Measurements from ENCODE around the gene PLCB1.

PLCB1 gene

GRCh38 chr20:8229090-8229489 lies 97.0 kb downstream of the PLCB1 start:
- Histone ChIP-seq H3K27ac (ENCODE audit: low read length) (no peak overlapping the region), H3K9ac (ENCODE audit: low read depth, low read length) (no peak overlapping the region), H3K27me3 (ENCODE audit: insufficient read depth, low read length, poor library complexity) (no peaks in the 10 kb centered on the region), H3K4me2 (ENCODE audit: insufficient read depth, low read length) (no peak overlapping the region), H3K9me3 (ENCODE audit: insufficient read depth, low read length, severe bottlenecking) (no peaks in the 10 kb centered on the region), H3K4me1 (ENCODE audit: insufficient read depth, low read length) (no peaks in the 10 kb centered on the region), H4K20me1 (ENCODE audit: insufficient read depth, low read length) (peaks cover 25% of the 10 kb centered on the region; the same call in 1 of the 2 replicates), H3K36me3 (ENCODE audit: insufficient read depth, low read length) (no peaks in the 10 kb centered on the region), H3K4me3 (ENCODE audit: low read depth in 1 of 2, low read length in 2 of 2) (no peak overlapping the region), H3K79me2 (ENCODE audit: insufficient read depth, low read length) (peaks cover 73% of the 10 kb centered on the region), H2AFZ (ENCODE audit: low read depth, low read length) (no peak overlapping the region)
- no peak for DNase-seq
- ATAC-seq (ENCODE audit: insufficient read depth, low read depth): no peak
- TF ChIP-seq CTCF (IDR thresholded peaks at IDR 0.05; ENCODE audit: borderline replicate concordance, extremely low read depth, low read length, poor library complexity, severe bottlenecking) (no peak), EZH2 (IDR thresholded peaks at IDR 0.05; ENCODE audit: borderline replicate concordance, low read depth, low read length, severe bottlenecking) (no peak)

- H3K4me1 ChIP-seq (ENCODE audit: insufficient read depth, low read length): no peaks in the 10 kb centered on the region
- H3K9me3 ChIP-seq (ENCODE audit: insufficient read depth, low read length, severe bottlenecking): no peaks in the 10 kb centered on the region
- TF ChIP-seq CTCF (IDR thresholded peaks at IDR 0.05; ENCODE audit: borderline replicate concordance, extremely low read depth, low read length, poor library complexity, severe bottlenecking): no peak
- TF ChIP-seq EZH2 (IDR thresholded peaks at IDR 0.05; ENCODE audit: borderline replicate concordance, low read depth, low read length, severe bottlenecking): no peak
- no peak overlapping the region for H3K4me2 ChIP-seq (ENCODE audit: insufficient read depth, low read length)
- no peaks in the 10 kb centered on the region for H3K36me3 ChIP-seq (ENCODE audit: insufficient read depth, low read length)
- H2AFZ ChIP-seq (ENCODE audit: low read depth, low read length): no peak overlapping the region
- no peak overlapping the region for H3K4me3 ChIP-seq (ENCODE audit: low read depth in 1 of 2, low read length in 2 of 2)
- peaks cover 25% of the 10 kb centered on the region; the same call in 1 of the 2 replicates for H4K20me1 ChIP-seq (ENCODE audit: insufficient read depth, low read length)
- ATAC-seq (ENCODE audit: insufficient read depth, low read depth) (no peak), DNase-seq (no peak)
- H3K27ac ChIP-seq (ENCODE audit: low read length): no peak overlapping the region
- peaks cover 73% of the 10 kb centered on the region for H3K79me2 ChIP-seq (ENCODE audit: insufficient read depth, low read length)
- no peaks in the 10 kb centered on the region for H3K27me3 ChIP-seq (ENCODE audit: insufficient read depth, low read length, poor library complexity)
- H3K9ac ChIP-seq (ENCODE audit: low read depth, low read length): no peak overlapping the region
These were observed 99.0 kb downstream of the PLCB1 start for GRCh38 chr20:8231038-8231437.

- Histone ChIP-seq H4K20me1 (ENCODE audit: insufficient read depth, low read length) (peaks cover 21% of the 10 kb centered on the region; the same call in 1 of the 2 replicates), H3K79me2 (ENCODE audit: insufficient read depth, low read length) (peaks cover 69% of the 10 kb centered on the region), H3K27ac (ENCODE audit: low read length) (no peak overlapping the region), H2AFZ (ENCODE audit: low read depth, low read length) (no peak overlapping the region), H3K36me3 (ENCODE audit: insufficient read depth, low read length) (no peaks in the 10 kb centered on the region), H3K4me3 (ENCODE audit: low read depth in 1 of 2, low read length in 2 of 2) (no peak overlapping the region), H3K27me3 (ENCODE audit: insufficient read depth, low read length, poor library complexity) (no peaks in the 10 kb centered on the region), H3K4me1 (ENCODE audit: insufficient read depth, low read length) (no peaks in the 10 kb centered on the region), H3K4me2 (ENCODE audit: insufficient read depth, low read length) (no peak overlapping the region), H3K9me3 (ENCODE audit: insufficient read depth, low read length, severe bottlenecking) (no peaks in the 10 kb centered on the region), H3K9ac (ENCODE audit: low read depth, low read length) (no peak overlapping the region)
- no peak for DNase-seq
- ATAC-seq (ENCODE audit: insufficient read depth, low read depth): no peak
- TF ChIP-seq EZH2 (IDR thresholded peaks at IDR 0.05; ENCODE audit: borderline replicate concordance, low read depth, low read length, severe bottlenecking) (no peak), CTCF (IDR thresholded peaks at IDR 0.05; ENCODE audit: borderline replicate concordance, extremely low read depth, low read length, poor library complexity, severe bottlenecking) (no peak)
These were observed 100.3 kb downstream of the PLCB1 start for GRCh38 chr20:8232332-8232731.

- Histone ChIP-seq H3K4me3 (ENCODE audit: low read depth in 1 of 2, low read length in 2 of 2) (no peak overlapping the region), H3K79me2 (ENCODE audit: insufficient read depth, low read length) (peaks cover 73% of the 10 kb centered on the region), H3K9ac (ENCODE audit: low read depth, low read length) (no peak overlapping the region), H3K4me1 (ENCODE audit: insufficient read depth, low read length) (no peaks in the 10 kb centered on the region), H2AFZ (ENCODE audit: low read depth, low read length) (no peak overlapping the region), H3K9me3 (ENCODE audit: insufficient read depth, low read length, severe bottlenecking) (no peaks in the 10 kb centered on the region), H3K27me3 (ENCODE audit: insufficient read depth, low read length, poor library complexity) (no peaks in the 10 kb centered on the region), H3K36me3 (ENCODE audit: insufficient read depth, low read length) (no peaks in the 10 kb centered on the region), H3K27ac (ENCODE audit: low read length) (no peak overlapping the region), H4K20me1 (ENCODE audit: insufficient read depth, low read length) (peaks cover 17% of the 10 kb centered on the region; the same call in 1 of the 2 replicates), H3K4me2 (ENCODE audit: insufficient read depth, low read length) (no peak overlapping the region)
- ATAC-seq (ENCODE audit: insufficient read depth, low read depth) (no peak), DNase-seq (no peak)
- TF ChIP-seq CTCF (IDR thresholded peaks at IDR 0.05; ENCODE audit: borderline replicate concordance, extremely low read depth, low read length, poor library complexity, severe bottlenecking): no peak
- TF ChIP-seq EZH2 (IDR thresholded peaks at IDR 0.05; ENCODE audit: borderline replicate concordance, low read depth, low read length, severe bottlenecking): no peak
These were observed 102.5 kb downstream of the PLCB1 start for GRCh38 chr20:8234580-8234979.
